ENCODE results near the gene CLEC11A.

Gene CLEC11A

DNA sequence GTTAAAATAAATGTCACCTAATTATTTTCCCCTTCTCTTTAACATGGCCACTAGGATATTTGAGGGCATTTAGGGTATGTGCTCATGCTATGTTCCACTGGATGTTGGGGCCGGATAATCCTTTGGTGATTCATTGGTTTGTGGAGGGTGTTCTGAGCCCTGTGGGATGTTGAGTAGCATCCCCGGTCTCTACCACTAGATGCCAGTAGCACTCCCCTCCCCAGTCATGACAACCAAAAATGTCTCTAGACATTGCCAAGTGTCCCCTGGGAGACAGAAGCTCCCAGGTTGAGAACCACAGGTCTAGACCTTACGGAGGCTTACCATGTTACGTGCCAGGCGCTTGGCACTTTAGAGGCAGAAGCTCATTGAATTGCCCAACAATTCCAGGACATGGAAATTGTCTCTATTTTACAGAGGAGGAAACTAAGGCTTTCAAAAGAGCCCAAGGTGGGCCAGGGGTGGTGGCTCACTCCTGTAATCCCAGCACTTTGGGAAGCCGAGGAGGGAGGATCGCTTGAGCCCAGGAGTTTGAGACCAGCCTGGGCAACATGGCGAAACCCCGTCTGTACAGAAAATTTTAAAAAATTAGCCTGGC lies 17.6 kb upstream of the CLEC11A start:
- peak; percentile 48 for DNase-seq

- DNase-seq: no peak
Measured at GRCh38 chr19:50706387-50706786, 16.8 kb upstream of the CLEC11A start.

- DNase-seq: no peak
Measured at GRCh38 chr19:50708179-50708879, 14.8 kb upstream of the CLEC11A start.

DNA sequence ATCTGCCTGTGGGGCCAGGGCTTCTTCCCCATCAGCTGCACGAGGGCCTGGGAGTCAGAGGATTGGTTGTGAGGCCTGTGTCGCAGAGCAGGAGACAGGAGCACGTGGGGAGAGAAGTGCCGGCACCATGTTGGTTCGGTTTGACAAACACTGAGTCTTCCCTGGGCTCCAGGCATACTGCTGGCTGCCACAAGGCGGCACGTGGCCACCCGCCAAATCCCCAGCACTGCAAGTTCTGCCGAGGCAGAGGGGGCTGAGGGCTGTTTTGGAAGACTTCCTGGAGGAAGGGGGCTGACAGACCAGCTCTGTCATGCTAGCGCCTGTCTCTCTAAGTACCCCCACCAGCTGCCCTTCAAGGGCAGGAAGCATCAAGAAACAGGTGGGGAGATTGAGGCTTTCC lies 13.1 kb upstream of the CLEC11A start:
- no peak for DNase-seq

DNA sequence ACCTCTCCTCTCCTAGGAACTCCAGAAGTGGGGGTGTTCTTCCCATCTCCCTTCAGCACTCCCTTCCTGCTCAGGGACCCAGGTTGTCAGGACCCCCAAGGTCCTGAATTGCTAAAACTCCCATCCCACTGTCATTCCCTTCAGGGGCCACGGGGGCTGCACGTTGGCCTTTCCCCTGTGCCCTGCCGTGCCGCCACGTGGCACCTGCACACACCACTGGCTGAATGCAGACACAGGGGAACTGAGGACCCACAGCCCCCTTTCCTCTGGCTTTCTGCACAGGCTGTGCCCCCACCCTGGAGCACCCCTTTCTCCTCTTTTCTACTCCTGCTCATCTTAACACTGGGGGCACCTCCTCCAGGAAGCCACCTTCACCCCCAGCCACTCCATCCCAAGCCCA lies 12.6 kb upstream of the CLEC11A start:
- no peak for DNase-seq

GRCh38 chr19:50711196-50711595 lies 12.0 kb upstream of the CLEC11A start:
- no peak for DNase-seq

- DNase-seq: no peak
Measured at GRCh38 chr19:50711805-50712204, 11.4 kb upstream of the CLEC11A start.

DNA sequence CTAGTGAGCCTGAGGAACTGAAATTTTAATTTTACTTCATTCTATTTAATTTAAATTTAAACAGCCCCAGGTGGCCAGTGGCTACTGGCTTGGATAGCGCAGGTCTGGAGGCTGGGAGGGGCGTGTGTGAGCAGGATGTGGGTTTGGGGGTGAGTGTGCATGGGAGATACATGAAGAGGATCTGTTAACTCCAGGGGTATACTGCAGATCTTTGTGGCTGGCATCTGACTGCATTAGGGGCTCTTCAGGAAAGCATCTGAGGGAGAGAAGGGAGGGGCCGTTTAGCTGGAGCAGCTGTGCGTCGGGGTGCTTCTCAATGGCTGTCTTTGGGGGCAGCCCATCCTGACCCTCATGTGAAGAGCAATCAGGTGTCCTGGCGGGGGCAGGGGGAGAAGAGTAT lies 10.3 kb upstream of the CLEC11A start:
- no peak for DNase-seq

DNA sequence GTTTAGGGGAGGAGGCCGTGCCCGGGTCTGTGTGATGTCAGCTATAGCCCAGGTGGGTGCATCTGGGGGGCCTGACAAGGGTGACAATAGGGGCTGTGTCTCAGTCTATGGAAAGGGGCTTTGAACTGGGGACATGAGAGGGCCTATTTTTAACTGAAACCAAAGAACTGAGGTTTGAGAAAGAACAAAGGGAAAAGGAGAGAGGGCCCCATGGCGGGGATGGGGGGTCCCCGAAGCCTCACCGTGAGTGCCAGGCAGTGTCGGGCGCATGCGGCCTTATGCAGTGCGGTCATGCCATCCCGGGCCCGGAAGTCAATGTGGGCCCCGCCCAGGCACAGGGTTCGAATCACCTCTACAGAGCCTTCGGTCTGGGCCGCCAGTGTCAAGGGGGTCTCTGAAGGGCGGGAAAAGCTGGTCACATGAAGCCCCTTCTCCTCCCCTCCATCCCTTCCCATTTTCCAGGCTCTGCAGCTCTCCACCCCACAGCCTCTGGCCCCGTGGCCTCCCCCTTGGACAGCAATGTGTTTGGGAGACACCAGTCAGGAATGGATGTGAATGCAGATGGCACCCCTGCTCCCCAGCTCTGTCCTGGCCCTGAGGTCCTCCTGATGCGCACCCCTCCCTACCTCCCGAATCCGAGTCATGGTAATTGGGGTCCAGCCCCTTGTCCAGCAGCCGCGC lies 9.5 kb upstream of the CLEC11A start:
- no peak for DNase-seq

DNA sequence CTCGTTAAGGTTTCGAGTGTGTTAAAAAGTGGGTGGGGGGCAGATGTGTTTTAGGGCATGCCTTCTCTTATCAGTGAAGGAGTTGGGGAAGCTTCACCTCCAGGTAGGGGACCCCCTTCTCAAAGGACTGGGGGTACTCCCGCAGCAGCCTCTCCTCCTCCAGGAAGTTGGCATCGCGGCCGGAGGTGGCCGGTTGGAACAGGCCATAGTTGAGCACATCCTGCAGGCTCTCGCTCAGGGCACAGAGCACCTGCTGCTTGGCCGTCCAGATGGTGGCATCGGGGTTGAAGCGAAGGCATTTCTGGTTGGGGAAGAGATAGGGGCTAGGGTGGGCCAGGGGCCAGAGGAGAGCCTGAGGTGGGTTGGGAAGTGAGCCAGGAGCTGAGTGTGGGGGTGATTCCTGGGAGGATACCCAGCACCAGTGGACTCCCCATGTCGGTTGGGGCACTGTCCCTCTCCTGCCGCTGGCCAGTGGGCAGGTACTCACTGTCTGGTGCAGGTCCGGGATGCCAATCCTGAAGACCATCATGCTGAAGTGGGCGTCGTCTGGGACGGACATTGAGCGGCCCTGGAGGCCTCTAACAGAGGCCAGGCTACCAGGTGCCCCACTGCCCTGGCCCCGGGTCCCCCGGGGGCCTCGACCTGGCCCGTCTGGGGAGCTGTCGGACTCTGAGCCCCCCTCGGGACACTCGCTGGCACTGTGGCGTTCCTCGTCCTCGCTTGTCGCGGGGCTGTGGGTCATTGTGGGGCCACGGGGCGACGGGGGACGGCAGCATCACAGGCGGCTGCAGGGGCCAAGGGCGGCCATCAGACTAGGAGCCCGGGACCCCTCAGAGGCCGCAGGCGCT lies 6.8 kb upstream of the CLEC11A start:
- DNase-seq: no peak

GRCh38 chr19:50717026-50717723 lies 6.0 kb upstream of the CLEC11A start:
- DNase-seq: no peak

DNA sequence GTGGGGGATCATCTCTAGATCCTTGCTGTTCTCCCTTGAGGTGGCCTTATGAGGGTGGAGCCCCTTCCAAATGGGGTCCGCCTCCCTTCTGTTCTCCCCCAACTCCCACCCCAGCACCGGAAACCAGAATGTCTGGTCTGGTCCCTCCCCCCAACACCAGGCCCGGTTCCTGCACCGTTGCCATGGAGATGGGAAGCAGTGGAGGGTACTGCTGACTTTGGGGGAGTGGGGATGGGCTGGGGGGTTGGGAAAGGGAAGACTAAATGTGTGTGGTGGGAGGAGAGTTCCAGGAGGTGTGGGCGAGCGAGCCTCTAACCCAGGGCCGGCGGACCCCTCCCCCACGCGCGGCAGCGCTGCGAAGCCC lies 5.3 kb upstream of the CLEC11A start:
- DNase-seq: no peak

GRCh38 chr19:50718255-50719118 lies 4.7 kb upstream of the CLEC11A start:
- peak; percentile 48 for DNase-seq

- DNase-seq: no peak
Measured at GRCh38 chr19:50719119-50719435, 4.1 kb upstream of the CLEC11A start.

DNA sequence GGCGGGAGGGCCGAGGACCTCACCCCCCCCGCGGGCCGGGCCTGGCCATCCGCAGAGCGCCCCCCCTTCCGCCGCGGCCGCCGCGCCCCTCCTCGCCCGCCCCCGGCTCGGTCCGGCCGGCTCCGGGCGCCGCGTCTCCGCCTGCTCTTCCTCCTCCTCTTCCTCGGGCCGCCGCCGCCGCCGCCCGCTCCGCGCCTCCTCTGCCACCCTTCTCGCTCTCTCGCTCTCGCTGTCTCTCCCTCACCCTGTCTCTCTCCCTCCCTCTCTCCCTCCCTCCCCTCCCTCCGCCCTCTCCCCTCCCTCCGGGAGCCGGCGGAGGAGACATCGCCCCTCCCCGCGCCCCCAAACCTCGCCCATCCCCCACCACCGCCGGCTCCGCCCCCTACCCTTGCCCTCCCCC lies 3.6 kb upstream of the CLEC11A start, which contains the start of gene SHANK1:
SHANK1 (minus strand) TSS at position 237 of the 400 bp plus-strand sequence. CDS start 2,883 bp downstream, outside the sequence.
- DNase-seq: peak; percentile 46

- no peak for DNase-seq
Measured at GRCh38 chr19:50720181-50720920, 2.8 kb upstream of the CLEC11A start.

DNA sequence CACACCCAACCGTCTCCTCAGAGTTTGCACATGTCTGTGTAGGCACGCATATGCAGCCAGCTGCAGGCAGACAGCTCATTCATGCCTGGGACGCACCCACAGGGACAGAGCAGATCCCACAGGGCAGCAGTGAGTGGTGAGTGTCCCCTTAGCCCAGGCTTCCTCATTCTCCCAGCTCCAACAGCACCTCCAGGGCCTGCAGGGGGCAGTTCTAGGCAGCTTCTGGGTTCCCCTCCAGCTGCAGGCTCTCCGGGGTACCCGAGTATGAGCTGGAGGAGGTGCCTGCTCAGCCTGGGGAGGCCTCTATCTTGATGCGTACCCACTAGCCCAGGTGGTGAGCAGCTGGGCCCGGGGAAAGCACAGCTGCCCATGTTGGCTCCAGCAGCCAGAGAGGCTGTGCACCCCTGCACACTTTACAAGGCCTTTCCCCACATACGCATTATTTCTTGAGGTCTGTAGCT lies 2.2 kb upstream of the CLEC11A start:
- peak; percentile 44 for DNase-seq

DNA sequence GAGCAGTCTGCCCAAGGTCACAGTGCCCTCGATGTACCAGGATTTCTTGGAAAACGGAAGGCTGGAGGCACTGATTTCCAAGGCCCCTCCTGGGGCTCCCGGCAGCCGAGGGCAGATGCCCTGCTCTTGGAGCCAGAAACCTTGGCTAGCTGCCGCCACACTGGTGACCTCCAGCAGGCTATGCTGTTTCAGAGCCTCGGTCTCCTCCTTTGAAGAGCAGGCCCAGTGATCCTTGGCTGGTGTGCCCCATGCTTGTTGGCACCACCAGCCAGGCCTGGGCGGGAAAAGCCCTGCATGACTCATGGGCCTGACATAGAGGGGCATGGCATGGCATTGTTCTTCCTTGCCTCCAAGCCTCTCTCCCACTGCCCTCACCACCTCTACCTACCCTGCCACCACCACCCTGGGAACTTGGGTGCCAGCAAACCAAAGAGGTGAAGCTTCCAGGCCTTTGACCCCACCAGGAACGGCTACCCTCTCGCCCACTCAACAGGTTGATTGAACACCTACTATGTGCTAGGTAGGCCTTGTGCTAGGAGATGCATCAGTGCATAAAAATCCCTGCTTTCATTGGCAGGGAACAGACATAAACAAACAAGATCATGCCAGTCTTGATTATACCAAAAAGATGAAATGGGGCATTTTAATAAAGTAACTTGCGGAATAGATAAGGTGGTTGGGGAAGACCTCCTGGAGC lies 1.6 kb upstream of the CLEC11A start:
- DNase-seq: peak; percentile 50

- DNase-seq: peak; percentile 39
Measured at GRCh38 chr19:50722201-50723013, 757 bp upstream of the CLEC11A start.

Data from femur (tissue), 1 donor.